ENCODE results near the gene C1S.

DNA sequence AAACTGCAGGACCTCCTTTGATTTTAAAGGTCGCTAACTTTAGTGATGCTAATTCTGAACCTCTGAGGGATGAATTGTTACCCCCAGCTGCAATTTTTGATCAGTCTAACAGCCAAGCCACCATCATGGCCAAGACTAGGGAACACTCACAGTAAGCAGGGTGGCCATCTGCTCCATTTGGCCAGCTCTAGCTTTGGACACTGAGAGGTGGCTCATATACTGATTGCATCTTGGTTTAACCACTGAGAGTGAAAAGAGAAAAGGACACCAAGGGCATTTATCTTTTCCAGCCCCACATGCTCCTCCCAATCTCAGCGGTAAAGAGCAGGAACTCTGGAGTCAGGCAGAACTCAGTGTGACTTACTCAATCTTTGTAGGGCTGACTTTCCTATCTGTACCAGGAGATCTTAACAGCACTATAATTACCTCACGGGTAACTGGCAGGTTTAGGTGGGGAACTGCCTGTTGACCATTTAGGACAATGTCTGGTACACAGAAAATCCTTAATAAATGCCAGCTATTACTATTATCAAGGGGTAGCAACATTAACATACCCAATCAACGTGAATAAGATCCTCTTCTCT is 48.4 kb upstream of the C1S start:
- no peak for TF ChIP-seq POLR2A (IDR thresholded peaks at IDR 0.05; ENCODE audit: low read depth, low read length)
- TF ChIP-seq POU2F2 (IDR thresholded peaks at IDR 0.05; ENCODE audit: low read depth, low read length): no peak
- no peak for TF ChIP-seq TAF1 (IDR thresholded peaks at IDR 0.05; ENCODE audit: low read depth, low read length)
- no peak for TF ChIP-seq POLR2AphosphoS5 (IDR thresholded peaks at IDR 0.05; ENCODE audit: low read depth, low read length)
- no peak for TF ChIP-seq SPI1 (IDR thresholded peaks at IDR 0.05; ENCODE audit: low read depth, low read length)

Measured in GM12891 (cell line).